A549 (cell line): ENCODE data around the gene EFNA5.

Source experiments
- CEBPB ChIP-seq, 2 experiments: fragments of >200 bp in 1 of 2; sonication (Bioruptor Twin) in 1 of 2; formaldehyde crosslinking in 1 of 2; IDR thresholded peaks; 2 replicates each; pipeline ENCODE4 v1.6.1; 2012 to 2016
- EHMT2 ChIP-seq: fragments of 200-600 bp; sonication (generic); IDR thresholded peaks from 2 replicates; pipeline ENCODE4 v1.6.1; 2016; ENCODE audit warnings: antibody characterized with exemption, low read depth, mild to moderate bottlenecking, moderate library complexity
- EP300 ChIP-seq, 2 experiments: fragments of >200 bp; sonication (Bioruptor Twin); formaldehyde crosslinking; IDR thresholded peaks; 2 replicates in 1 of 2; 3 replicates in 1 of 2; pipeline ENCODE4 v1.6.1; 2016 to 2017
- JUN ChIP-seq, 2 experiments: fragments of >200 bp; sonication (Bioruptor Twin); formaldehyde crosslinking; IDR thresholded peaks; 2 replicates in 1 of 2; 3 replicates in 1 of 2; pipeline ENCODE4 v1.6.1; 2016 to 2017
- MYC ChIP-seq: IDR thresholded peaks from 2 replicates; pipeline ENCODE4 v1.6.1; 2012; ENCODE audit warnings: mild to moderate bottlenecking, inconsistent platforms, low read length, improper control_type of control experiment, borderline replicate concordance
- POLR2A ChIP-seq: IDR thresholded peaks from 2 replicates; pipeline ENCODE4 v1.6.1; 2012; ENCODE audit warnings: mild to moderate bottlenecking, low read length
- POLR2AphosphoS2 ChIP-seq: conservative IDR thresholded peaks from 2 replicates; pipeline ENCODE4 v1.6.1; 2012; ENCODE audit warnings: low read length, improper control_type of control experiment, inconsistent platforms
- TF ChIP-seq, protein P1 (sequence below): fragments of >200 bp; sonication (Bioruptor Twin); formaldehyde crosslinking; IDR thresholded peaks from 3 replicates; pipeline ENCODE4 v1.5.1; 2016
- TF ChIP-seq, protein P2 (sequence below): fragments of 450-650 bp; IDR thresholded peaks from 2 replicates; pipeline ENCODE4 v1.6.1; 2014; ENCODE audit warnings: antibody characterized with exemption

DNA sequence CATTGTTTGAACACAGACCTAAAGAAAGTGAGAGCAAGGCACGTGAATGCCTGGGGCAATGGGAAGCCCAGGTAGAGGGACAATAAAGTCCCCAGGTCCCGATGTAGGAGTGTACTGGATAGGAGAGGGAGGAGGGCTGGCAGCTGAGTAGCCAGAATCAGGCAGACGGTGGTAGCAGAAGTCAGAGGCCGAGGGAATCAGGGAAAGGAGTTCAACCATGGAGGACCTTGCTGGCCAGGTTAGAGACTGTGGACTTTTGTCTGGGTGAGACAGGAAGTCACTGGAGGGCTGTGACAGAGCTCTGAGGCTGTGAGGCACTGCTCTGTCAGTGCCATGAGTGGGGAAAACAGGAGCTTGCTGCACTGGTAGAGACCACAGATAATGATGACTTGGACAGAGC, 248.2 kb downstream of the EFNA5 start:
- TF ChIP-seq, protein P1, sequence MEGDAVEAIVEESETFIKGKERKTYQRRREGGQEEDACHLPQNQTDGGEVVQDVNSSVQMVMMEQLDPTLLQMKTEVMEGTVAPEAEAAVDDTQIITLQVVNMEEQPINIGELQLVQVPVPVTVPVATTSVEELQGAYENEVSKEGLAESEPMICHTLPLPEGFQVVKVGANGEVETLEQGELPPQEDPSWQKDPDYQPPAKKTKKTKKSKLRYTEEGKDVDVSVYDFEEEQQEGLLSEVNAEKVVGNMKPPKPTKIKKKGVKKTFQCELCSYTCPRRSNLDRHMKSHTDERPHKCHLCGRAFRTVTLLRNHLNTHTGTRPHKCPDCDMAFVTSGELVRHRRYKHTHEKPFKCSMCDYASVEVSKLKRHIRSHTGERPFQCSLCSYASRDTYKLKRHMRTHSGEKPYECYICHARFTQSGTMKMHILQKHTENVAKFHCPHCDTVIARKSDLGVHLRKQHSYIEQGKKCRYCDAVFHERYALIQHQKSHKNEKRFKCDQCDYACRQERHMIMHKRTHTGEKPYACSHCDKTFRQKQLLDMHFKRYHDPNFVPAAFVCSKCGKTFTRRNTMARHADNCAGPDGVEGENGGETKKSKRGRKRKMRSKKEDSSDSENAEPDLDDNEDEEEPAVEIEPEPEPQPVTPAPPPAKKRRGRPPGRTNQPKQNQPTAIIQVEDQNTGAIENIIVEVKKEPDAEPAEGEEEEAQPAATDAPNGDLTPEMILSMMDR = no peak
- TF ChIP-seq, protein P2, sequence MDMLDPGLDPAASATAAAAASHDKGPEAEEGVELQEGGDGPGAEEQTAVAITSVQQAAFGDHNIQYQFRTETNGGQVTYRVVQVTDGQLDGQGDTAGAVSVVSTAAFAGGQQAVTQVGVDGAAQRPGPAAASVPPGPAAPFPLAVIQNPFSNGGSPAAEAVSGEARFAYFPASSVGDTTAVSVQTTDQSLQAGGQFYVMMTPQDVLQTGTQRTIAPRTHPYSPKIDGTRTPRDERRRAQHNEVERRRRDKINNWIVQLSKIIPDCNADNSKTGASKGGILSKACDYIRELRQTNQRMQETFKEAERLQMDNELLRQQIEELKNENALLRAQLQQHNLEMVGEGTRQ = no peak
- no peak for TF ChIP-seq POLR2AphosphoS2
- no peak for TF ChIP-seq EP300 (IDR thresholded peaks at IDR 0.05)
- TF ChIP-seq CEBPB (IDR thresholded peaks at IDR 0.05) = no peak
- TF ChIP-seq POLR2A = no peak
- TF ChIP-seq MYC = no peak
- TF ChIP-seq EHMT2 = no peak
- TF ChIP-seq JUN (IDR thresholded peaks at IDR 0.05) = no peak
